Mesenchymal stem cell (in vitro differentiated cells and primary cell): ENCODE measurements around the gene TTYH3.

Experiments
- DNase-seq: peaks from one replicate; pipeline ENCODE4 v3.0.0-alpha.2; 2013
- H2AFZ ChIP-seq: one replicate; pipeline ENCODE4 v1.6.1; 2013; ENCODE audit warnings: low read depth, mild to moderate bottlenecking, control low read depth, inconsistent platforms, low read length, moderate library complexity
- H2AK5ac ChIP-seq: 2 replicates; pipeline ENCODE4 v1.6.1; 2013; ENCODE audit warnings: low read length, moderate library complexity, mild to moderate bottlenecking, inconsistent platforms; ENCODE audit not compliant: severe bottlenecking
- H2BK120ac ChIP-seq: one replicate; pipeline ENCODE4 v1.6.1; 2013; ENCODE audit warnings: low read depth, mild to moderate bottlenecking, inconsistent platforms, low read length, moderate library complexity
- H2BK12ac ChIP-seq, 2 experiments: one replicate each; pipeline ENCODE4 v1.6.1; 2013; ENCODE audit warnings: inconsistent platforms in 2 of 2, low read length in 2 of 2, mild to moderate bottlenecking in 2 of 2, moderate library complexity in 2 of 2, control low read depth in 1 of 2
- H2BK15ac ChIP-seq: one replicate; pipeline ENCODE4 v1.6.1; 2013; ENCODE audit warnings: mild to moderate bottlenecking, low read depth, inconsistent platforms; ENCODE audit not compliant: poor library complexity, severe bottlenecking
- H2BK5ac ChIP-seq: 2 replicates; pipeline ENCODE4 v1.6.1; 2013; ENCODE audit warnings: low read depth, mild to moderate bottlenecking, low read length, control low read depth, inconsistent platforms; ENCODE audit not compliant: poor library complexity, severe bottlenecking
- H3K14ac ChIP-seq, 2 experiments: one replicate each; pipeline ENCODE4 v1.6.1; 2013; ENCODE audit warnings: inconsistent platforms in 2 of 2, low read length in 2 of 2, control low read depth in 1 of 2, mild to moderate bottlenecking in 1 of 2, moderate library complexity in 1 of 2
- H3K18ac ChIP-seq, 2 experiments: one replicate each; pipeline ENCODE4 v1.6.1; 2013; ENCODE audit warnings: inconsistent platforms in 2 of 2, low read length in 2 of 2, control low read depth in 1 of 2, low read depth in 1 of 2, mild to moderate bottlenecking in 1 of 2
- H3K23ac ChIP-seq, 2 experiments: one replicate each; pipeline ENCODE4 v1.6.1; 2013; ENCODE audit warnings: inconsistent platforms in 2 of 2, low read length in 2 of 2, mild to moderate bottlenecking in 2 of 2, moderate library complexity in 2 of 2, control low read depth in 1 of 2
- H3K27ac ChIP-seq: 2 replicates; pipeline ENCODE4 v1.5.1; 2013; ENCODE audit warnings: mild to moderate bottlenecking, moderate library complexity, low read length, control low read depth, inconsistent platforms; ENCODE audit not compliant: poor library complexity, severe bottlenecking
- H3K27me3 ChIP-seq, 2 experiments: 2 replicates each; pipeline versions ENCODE4 v1.6.1 to v1.7.0; 2013; ENCODE audit warnings: low read length in 2 of 2, mild to moderate bottlenecking in 2 of 2, moderate library complexity in 2 of 2, control low read depth in 1 of 2, inconsistent platforms in 1 of 2; ENCODE audit not compliant: control insufficient read depth in 1 of 2, insufficient read depth in 1 of 2
- H3K36me3 ChIP-seq, 2 experiments: 2 replicates each; pipeline versions ENCODE4 v1.6.1 to v1.7.0; 2013; ENCODE audit warnings: low read length in 2 of 2, control low read depth in 1 of 2, inconsistent platforms in 1 of 2, low read depth in 1 of 2, mild to moderate bottlenecking in 1 of 2; ENCODE audit not compliant: insufficient read depth in 2 of 2, control insufficient read depth in 1 of 2
- H3K4ac ChIP-seq, 2 experiments: one replicate each; pipeline ENCODE4 v1.6.1; 2013; ENCODE audit warnings: inconsistent platforms in 2 of 2, low read length in 2 of 2, mild to moderate bottlenecking in 2 of 2, moderate library complexity in 2 of 2, control low read depth in 1 of 2, low read depth in 1 of 2
- H3K4me1 ChIP-seq: 2 replicates; pipeline ENCODE4 v1.6.1; 2013; ENCODE audit warnings: low read depth, low read length, control low read depth; ENCODE audit not compliant: control insufficient read depth, insufficient read depth
- H3K4me2 ChIP-seq: 2 replicates; pipeline ENCODE4 v1.6.1; 2013; ENCODE audit warnings: low read length, mild to moderate bottlenecking, inconsistent platforms; ENCODE audit not compliant: poor library complexity, severe bottlenecking
- H3K4me3 ChIP-seq, 2 experiments: 2 replicates each; pipeline versions ENCODE4 v1.5.1 to v1.7.0; 2013; ENCODE audit warnings: low read length in 2 of 2, mild to moderate bottlenecking in 2 of 2, control low read depth in 1 of 2, low read depth in 1 of 2; ENCODE audit not compliant: insufficient read depth in 1 of 2
- H3K79me1 ChIP-seq: replicated peaks from 2 replicates; pipeline ENCODE4 v1.6.1; 2013; ENCODE audit warnings: mild to moderate bottlenecking, control low read depth, low read length, inconsistent platforms; ENCODE audit not compliant: poor library complexity, severe bottlenecking
- H3K9ac ChIP-seq: 2 replicates; pipeline ENCODE4 v1.7.0; 2013; ENCODE audit warnings: mild to moderate bottlenecking, low read length, moderate library complexity
- H3K9me3 ChIP-seq: 2 replicates; pipeline ENCODE4 v1.7.0; 2013; ENCODE audit warnings: mild to moderate bottlenecking, low read length; ENCODE audit not compliant: control insufficient read depth
- H4K8ac ChIP-seq: one replicate; pipeline ENCODE4 v1.6.1; 2013; ENCODE audit warnings: inconsistent platforms, mild to moderate bottlenecking, low read length, moderate library complexity
- H4K91ac ChIP-seq: one replicate; pipeline ENCODE4 v1.6.1; 2013; ENCODE audit warnings: mild to moderate bottlenecking, low read length, inconsistent platforms
- WGBS: methylation state at CpG from one replicate; pipeline ENCODE4 v1.1.7; 2013; ENCODE audit warnings: mixed read lengths; 5-methylcytosine and 5-hydroxymethylcytosine counted together

The TTYH3 gene

DNA sequence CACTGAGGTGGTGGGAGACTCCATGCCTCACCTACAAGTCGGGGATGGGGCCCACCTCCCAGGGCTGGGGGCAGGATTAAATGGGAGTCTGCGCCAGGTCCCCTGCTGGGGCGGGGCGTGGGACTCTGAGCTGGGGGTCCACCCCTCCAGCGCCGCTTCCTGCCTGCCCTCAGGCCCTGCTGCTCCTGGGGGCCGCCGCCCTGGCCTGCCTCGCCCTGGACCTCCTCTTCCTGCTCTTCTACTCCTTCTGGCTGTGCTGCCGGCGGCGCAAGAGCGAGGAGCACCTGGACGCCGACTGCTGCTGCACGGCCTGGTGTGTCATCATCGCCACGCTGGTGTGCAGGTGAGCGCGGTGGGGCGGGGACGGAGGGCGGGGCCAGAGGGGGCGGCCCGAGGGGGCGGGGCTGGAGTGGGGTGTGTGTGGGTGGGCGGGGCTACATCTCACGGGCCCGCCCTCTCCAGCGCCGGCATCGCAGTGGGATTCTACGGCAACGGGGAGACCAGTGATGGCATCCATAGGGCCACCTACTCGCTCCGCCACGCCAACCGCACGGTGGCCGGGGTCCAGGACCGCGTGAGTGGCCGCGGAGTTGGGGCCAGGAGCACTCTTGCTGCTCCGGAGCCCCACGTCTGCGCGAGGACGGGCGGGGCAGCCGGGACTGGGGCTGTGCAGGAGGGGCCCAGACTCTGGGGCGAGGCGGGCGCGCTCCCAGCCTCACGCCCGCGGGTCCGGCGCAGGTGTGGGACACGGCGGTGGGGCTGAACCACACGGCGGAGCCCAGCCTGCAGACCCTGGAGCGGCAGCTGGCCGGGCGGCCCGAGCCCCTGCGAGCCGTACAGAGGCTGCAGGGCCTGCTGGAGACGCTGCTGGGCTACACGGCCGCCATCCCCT is 15.1 kb downstream of the TTYH3 start:
- Histone ChIP-seq H2BK15ac (no peak overlapping the region), H3K27ac (no peak overlapping the region), H3K9ac (no peak overlapping the region), H3K4ac (no peak overlapping the region), H2BK5ac (no peak overlapping the region), H3K4me2 (no peak overlapping the region), H3K36me3 (peaks cover 34 to 87% of the 10 kb centered on the region in 2 experiments), H4K8ac (peak overlapping the region; percentile 35), H2AFZ (no peak overlapping the region), H3K18ac (no peak overlapping the region), H3K14ac (no peak overlapping the region), H2BK120ac (no peak overlapping the region), H3K4me3 (no peak overlapping the region), H3K23ac (peak overlapping the region in 1 of 2 experiments; percentile 23), H3K79me1 (peaks cover 16% of the 10 kb centered on the region), H3K9me3 (no peaks in the 10 kb centered on the region), H3K4me1 (peaks cover 64% of the 10 kb centered on the region), H4K91ac (peak overlapping the region; percentile 29), H2AK5ac (no peak overlapping the region), H2BK12ac (no peak overlapping the region), H3K27me3 (no peaks in the 10 kb centered on the region)
- 94% methylated on average over 67 of the region's 73 CpGs for WGBS
- DNase-seq = no peak

DNA sequence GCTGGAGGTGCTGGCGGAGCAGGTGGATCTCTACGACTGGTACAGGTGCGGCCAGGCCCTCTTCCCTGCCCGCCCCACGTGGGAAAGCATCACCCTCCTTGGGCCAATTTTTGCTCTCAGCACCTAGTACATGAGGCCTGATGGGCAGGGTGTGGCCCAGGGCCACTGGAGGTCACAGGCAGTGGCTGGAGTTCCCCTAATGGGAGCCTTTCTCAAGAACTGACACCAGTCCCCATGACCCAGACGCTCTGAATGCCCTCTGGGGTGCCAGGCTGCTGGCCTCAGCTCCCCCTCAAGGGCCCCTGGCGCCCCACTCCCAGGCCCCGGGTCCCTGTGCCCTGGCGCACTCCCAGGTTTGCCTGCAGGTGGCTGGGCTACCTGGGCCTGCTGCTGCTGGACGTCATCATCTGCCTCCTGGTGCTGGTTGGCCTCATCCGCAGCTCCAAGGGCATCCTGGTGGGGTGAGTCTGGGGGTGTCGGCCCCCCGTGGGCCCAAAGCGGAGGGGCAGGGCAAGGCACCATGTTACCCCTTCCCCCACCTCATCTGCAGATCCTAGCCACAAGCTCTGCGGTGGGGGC is 15.9 kb downstream of the TTYH3 start:
- no peak overlapping the region for H3K4ac ChIP-seq
- H4K8ac ChIP-seq = no peak overlapping the region
- H4K91ac ChIP-seq = peak overlapping the region; percentile 29
- H2AK5ac ChIP-seq = no peak overlapping the region
- no peak overlapping the region for H3K9ac ChIP-seq
- peaks cover 41 to 94% of the 10 kb centered on the region in 2 experiments for H3K36me3 ChIP-seq
- no peak overlapping the region for H3K18ac ChIP-seq
- peaks cover 64% of the 10 kb centered on the region for H3K4me1 ChIP-seq
- no peak overlapping the region for H2BK12ac ChIP-seq
- H3K9me3 ChIP-seq = no peaks in the 10 kb centered on the region
- 98% methylated on average over 13 of the region's 15 CpGs for WGBS
- no peak overlapping the region for H3K27ac ChIP-seq
- no peak for DNase-seq
- no peak overlapping the region for H3K14ac ChIP-seq
- H3K4me3 ChIP-seq = no peak overlapping the region
- no peak overlapping the region for H3K4me2 ChIP-seq
- no peak overlapping the region for H2BK120ac ChIP-seq
- H3K27me3 ChIP-seq = no peaks in the 10 kb centered on the region
- peaks cover 19% of the 10 kb centered on the region for H3K79me1 ChIP-seq
- H2BK15ac ChIP-seq = no peak overlapping the region
- H2AFZ ChIP-seq = no peak overlapping the region
- no peak overlapping the region for H3K23ac ChIP-seq
- no peak overlapping the region for H2BK5ac ChIP-seq

DNA sequence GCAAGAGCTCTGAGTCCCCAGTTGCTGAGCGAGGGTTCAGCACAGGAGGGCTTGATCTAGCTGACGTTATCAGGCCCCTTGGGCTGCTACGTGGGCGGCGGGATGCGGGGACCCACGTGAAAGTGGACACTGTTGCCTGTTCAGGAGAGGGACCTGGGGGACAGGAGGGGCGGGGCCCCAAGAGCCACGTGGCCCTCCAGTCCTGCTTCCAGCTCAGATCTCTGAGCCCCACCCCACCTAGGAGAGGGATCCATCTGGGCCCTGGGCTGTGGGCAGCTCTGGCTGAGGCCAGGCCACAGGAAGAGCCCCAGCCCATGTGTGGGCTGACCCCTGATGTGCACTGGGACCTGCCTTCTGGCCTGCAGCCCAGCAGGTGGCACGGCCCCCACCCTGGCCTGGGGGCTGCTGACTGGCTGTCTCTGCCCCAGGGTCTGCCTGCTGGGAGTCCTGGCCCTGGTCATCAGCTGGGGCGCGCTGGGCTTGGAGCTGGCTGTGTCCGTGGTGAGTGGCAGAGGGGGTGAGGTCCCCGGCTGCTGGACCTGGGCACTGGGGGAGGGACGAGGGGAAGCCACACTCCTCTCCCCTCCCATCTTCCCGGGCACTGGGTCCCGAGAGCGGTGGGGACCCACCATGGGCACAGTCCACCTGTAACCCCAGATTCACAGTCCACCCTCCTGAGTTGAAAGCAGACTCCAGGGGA is 17.5 kb downstream of the TTYH3 start:
- Histone ChIP-seq H4K91ac (no peak overlapping the region), H3K9ac (no peak overlapping the region), H3K79me1 (peaks cover 19% of the 10 kb centered on the region), H3K36me3 (peaks cover 50 to 95% of the 10 kb centered on the region in 2 experiments), H2BK5ac (no peak overlapping the region), H2AK5ac (no peak overlapping the region), H3K14ac (no peak overlapping the region), H2BK120ac (no peak overlapping the region), H4K8ac (no peak overlapping the region), H2BK12ac (no peak overlapping the region), H3K27ac (peak overlapping the region; percentile 5), H3K4me1 (peaks cover 53% of the 10 kb centered on the region), H3K4me3 (no peak overlapping the region), H3K27me3 (no peaks in the 10 kb centered on the region), H3K18ac (no peak overlapping the region), H3K4ac (no peak overlapping the region), H3K23ac (no peak overlapping the region), H2AFZ (no peak overlapping the region), H3K9me3 (no peaks in the 10 kb centered on the region), H2BK15ac (no peak overlapping the region), H3K4me2 (no peak overlapping the region)
- 93% methylated on average over 18 of the region's 18 CpGs for WGBS
- DNase-seq = no peak

GRCh38 chr7:2649991-2650390 is 18.2 kb downstream of the TTYH3 start:
- Histone ChIP-seq H4K91ac (no peak overlapping the region), H3K23ac (no peak overlapping the region), H2BK5ac (no peak overlapping the region), H3K4me3 (no peak overlapping the region), H3K4ac (no peak overlapping the region), H3K4me2 (no peak overlapping the region), H3K27me3 (no peaks in the 10 kb centered on the region), H3K27ac (no peak overlapping the region), H2AFZ (no peak overlapping the region), H3K9ac (no peak overlapping the region), H2BK15ac (no peak overlapping the region), H3K36me3 (peaks cover 53 to 95% of the 10 kb centered on the region in 2 experiments), H3K4me1 (peaks cover 46% of the 10 kb centered on the region), H3K14ac (no peak overlapping the region), H3K9me3 (no peaks in the 10 kb centered on the region), H4K8ac (peak overlapping the region; percentile 28), H2BK12ac (no peak overlapping the region), H3K79me1 (peaks cover 21% of the 10 kb centered on the region), H3K18ac (no peak overlapping the region), H2BK120ac (no peak overlapping the region), H2AK5ac (no peak overlapping the region)
- no peak for DNase-seq
- over 99% methylated on average over 11 of the region's 11 CpGs for WGBS
